SK-MEL-5 (cell line): ENCODE results near the gene TEDC1. TPM values are rescaled to one million over a fixed set of nuclear protein-coding genes. Genes with fewer than 3 reads are reported as not detected.
A peak's percentile ranks its signal among the peaks of the same experiment; 100 is the strongest.

Experiments used
- DNase-seq: peaks from one replicate; pipeline ENCODE4 v3.0.0-alpha.2; 2016; ENCODE audit warnings: low read depth, low spot score
- in situ Hi-C: cut with HindIII; loops from 2 replicates; pipeline ENCODE4 v1.10.0; 2016; ENCODE audit warnings: low sequenced_read_pairs, high pct_unique_total_duplicates, low pct_unique_long_range_greater_than_20kb
- total RNA-seq: library from RNA; depleted of rRNA; stranded (reverse); fragments of >200 nt; shearing (Covaris generic); gene quantifications from 2 replicates; pipeline ENCODE4 v1.2.3, GENCODE V29; 2014

Gene TEDC1
- total RNA-seq, 1 experiment from 2014 or later: 15.1 TPM

DNA sequence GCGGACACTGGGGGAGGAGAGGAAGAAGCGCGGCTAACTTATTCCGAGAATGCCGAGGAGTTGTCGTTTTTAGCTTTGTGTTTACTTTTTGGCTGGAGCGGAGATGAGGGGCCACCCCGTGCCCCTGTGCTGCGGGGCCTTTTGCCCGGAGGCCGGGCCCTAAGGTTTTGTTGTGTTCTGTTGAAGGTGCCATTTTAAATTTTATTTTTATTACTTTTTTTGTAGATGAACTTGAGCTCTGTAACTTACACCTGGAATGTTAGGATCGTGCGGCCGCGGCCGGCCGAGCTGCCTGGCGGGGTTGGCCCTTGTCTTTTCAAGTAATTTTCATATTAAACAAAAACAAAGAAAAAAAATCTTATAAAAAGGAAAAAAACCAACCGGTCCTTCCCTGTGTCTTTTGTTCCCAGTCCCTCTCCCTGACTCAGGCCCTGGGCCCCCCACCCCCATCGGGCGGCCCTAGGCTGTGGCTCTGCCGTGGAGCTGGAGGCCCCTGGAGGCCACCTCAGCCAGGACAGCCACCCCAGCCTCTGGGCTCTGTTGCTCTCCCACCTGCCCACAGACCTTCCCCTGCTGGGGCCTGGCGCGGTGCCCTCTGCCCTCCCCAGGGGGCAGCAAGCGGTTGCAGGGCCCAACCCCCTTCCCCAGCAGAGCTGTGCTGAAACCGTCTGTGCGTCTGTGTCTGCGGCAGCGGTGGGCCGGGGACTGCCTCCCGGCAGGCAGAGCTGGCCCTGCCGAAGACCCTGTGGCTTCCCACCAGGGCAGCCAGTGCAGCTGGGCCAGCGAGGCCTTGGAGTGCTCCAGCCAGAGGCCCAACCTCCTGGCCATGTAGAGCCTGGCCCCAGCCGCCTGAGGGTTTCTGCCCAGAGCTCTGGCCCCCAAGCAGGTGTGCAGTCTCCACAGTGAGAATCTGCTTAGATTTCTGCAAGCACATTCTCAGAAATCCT is 20.4 kb upstream of the TEDC1 start:
- DNase-seq: no peak
- in situ Hi-C loops: no loop called here

DNA sequence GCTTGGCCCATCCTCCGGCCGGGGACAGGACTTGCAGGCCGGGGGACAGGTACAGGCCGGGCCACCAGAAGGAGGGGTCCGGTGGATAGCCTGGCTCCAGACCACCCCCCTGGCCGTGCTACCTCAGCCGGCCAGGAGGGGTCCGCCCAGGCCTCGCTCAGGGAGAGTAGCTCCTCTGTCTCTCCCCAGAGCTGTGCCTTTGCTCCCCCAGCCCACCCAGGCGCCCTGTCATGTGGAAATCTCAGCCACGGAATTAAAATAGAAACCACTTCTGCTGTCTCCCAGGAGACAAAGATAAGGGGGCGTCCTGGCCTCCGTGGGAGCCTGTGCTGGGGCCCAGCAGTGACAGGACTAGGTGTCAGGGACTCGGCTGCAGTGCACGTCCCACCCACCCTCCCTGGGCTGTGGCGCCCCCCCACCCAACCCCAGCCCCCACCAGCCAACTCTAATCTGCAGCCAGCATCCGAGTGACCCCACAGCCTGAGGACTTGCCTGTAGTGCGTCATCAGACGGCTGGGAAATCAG is 19.7 kb upstream of the TEDC1 start:
- DNase-seq: no peak
- in situ Hi-C loops: no loop called here

DNA sequence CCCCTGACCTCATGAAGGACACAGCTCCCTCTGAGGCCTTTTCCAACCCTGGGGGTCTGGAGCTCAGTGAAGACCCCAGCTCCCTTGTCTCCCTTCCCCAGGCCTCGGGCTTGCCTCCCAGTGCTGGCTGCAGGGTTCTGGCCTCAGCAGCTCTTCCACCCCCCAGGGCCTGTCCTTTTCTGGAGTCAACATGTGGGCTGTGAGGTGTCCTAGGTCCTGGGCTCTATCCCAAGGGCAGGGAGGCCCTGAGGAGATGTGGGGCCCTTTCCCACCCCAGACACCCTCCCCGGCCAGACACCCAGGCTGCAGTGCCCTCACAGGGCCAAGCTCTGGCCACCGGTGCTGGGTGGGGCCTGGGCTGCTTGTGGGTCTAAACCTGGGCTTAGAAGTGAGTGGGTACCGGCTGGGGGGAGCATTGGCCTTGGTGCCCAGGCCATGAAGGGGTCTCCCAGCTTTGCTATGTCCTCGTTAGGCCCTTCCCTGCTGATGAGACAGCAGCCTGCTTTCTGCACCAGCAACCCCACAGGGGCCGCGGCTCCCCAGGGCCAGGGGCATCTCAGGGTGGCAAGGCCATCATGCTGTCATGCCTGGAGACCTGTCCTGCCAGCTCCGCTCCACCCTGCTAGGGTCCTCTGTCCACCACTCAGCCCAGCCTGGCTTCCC is 19.1 kb upstream of the TEDC1 start:
- in situ Hi-C loops: no loop called here
- DNase-seq: no peak

DNA sequence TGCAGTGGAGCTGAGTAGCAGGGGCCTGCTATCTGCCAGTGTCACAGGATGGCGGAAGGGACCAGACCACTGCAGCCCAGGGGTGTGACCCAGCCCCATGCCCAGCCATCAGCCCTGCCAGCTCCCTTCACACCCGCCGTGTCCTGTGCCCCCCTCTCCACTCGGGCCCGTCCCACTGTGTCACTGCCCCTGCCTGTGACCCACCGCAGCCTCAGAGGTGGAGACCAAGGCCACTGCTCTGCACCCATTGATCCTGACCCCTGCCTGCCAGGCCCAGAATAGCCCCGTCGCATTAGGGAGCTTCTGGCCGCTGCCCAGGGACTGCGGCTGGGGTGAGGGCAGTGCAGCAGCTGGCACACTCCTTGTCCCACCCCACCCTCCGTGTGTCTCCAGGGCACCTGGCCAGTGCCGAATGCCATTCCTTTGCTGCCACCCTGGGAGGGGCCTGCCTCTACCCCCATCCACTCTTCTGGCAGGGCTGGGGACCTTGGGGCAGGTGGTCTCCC is 18.5 kb upstream of the TEDC1 start:
- in situ Hi-C loops: no loop called here
- DNase-seq: no peak

DNA sequence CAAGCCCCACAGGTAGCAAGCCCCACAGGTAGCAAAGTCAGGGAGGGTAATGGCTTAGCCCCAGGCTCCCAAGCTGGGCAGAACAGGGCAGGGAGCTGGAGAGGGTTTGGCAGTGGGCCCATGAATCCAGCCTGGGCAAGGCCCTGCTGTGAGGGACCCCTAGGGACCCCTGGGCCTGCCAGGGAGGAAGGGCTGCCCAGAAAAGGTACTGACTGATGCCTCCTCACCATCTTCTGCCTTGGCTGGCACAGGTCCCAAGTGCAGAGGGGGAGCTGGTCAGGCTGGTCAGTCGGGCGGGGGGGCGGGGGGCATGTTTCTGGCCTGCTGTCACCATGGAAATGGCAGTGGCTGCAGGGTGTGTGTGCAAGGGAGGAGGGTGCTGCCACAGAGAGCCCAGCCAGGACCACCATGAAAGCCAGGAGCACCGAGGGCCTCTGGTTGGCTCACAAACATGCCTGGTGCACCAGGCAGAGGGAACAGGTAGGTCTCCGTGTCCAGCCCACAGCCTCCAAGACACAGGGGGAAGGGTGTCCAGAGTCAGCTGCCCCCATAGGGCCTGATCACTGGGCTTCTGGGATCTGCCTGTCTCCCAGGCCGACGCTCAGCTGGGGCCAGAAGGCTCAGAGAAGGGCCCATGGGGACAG is 17.9 kb upstream of the TEDC1 start:
- in situ Hi-C loops: no loop called here
- DNase-seq: no peak

DNA sequence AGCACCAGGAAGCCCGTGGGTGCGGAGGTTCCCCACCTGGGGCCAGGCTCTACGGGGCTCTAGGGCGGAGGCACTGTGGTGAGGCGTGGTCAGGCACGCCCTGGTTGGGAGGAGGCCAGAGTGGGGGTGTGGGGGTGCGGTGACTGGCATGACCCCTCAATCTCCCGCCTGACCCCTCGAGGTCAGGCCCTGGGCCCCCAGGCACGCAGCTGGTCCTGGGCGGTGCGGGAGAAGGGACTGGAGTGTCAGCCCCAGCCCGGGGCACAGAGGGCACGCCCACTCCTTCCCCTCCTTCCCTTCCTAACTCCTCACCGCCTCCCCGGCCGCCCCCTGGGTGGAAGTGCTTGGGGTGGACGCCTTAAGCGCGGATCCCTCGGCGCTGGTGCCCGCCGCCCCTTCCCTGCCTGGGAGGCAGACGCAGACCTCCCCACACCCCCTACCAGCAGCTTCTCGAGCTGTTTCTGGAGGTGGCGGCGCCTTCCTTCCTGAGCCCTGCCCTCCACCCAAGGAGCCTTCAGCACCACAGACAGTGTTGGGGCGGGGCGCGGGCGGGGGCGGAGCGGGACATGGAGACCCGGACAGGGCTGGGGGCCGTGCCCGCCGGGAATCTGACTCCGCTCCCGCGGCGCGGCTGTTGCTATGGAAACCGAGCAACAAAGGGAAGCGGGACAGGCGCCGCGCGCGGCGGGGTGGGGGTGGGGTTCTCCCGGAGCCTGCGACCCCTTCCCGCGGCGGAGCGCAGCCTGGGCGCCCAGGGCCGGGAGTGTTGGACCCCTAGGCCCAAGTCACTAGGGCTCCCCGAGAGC is 17.2 kb upstream of the TEDC1 start:
- in situ Hi-C loops: no loop called here

DNA sequence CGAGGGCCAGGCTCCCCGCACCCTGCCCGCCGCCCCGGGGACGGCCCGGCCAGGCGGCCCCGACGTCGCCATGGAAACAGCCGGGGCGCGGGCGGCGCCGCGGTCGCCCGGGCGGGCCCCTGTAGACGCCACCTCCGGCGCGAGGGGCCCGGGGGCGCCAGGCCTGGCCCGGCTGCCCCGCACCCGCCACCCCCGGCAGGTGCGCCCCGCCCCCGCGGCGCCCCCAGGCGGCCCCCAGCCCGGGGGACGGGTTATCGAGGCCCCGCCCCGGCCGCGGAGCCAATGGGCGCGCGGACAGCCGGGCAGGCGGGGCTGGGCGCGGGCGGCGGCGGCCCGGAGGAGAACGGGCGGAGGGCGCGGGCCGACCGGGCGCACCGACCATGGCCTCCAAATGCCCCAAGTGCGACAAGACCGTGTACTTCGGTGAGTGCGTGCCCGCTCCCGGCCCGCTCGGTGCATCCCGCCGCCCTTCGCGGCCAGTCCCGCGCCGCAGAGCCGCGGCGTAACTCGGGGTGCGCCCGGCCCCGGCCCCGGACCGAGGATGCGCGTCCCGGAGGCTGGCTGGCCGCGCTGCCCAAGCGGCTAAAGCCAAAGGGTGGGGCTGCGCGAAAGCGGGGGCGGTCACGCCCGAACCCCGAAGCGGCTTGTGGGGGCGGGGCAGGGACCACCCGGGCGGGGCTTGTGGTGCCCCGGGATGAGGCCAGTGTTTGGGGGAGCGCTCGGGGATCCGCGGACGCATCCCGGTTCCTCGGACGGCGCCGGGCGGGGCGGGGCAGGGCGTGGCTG is 16.4 kb upstream of the TEDC1 start, which contains the start of gene CRIP2:
Gene CRIP2, plus strand, starts transcription at position 339 of the 786 bp plus-strand sequence. Its CDS starts 42 bp downstream, at position 381.
- DNase-seq: peak; percentile 30
- in situ Hi-C loops: no loop called here

More for the DNA sequence above, 17.2 kb upstream of the TEDC1 start:
- peak; percentile 55 for DNase-seq

DNA sequence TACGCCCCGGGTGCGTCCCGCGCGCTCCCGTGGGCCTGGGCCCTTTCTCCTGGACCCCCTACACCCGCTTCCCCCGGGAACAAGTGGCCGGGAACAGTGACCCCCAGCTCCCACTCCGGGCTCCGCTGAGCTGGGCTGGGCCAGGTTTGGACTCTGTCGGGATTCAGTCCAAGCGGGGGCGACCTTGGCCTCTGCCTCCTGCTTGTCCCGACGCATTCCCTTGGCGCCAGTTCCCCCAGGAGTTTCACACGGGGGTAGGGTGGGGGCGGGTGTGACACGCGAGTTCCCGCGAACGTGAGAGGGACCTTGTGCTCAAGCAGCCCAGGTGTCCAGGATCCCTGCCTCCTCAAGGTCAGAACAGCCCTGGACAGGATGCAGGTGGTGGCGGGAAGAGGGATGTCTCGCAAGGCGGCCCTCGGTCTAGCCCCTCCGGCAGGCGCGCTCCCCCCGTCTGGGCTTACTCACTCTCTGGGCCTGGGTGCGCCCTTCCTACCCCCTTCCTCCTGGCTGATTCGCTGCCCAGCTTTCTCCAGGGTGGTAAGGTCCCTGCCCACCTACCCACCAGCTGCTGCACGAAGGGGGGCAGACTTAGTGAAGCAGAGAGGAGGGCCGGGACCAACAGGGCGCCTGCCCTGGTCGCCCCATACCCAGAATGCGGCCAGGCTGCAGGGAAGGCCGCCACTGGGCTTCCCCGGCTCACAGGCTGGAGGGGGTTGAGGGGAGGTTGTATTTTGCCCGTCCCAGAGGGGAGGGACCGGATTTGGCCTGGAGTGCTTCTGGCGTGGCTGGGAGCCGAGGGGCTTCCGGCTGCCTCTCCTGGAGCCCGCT is 15.6 kb upstream of the TEDC1 start:
- DNase-seq: no peak
- in situ Hi-C loops: no loop called here

DNA sequence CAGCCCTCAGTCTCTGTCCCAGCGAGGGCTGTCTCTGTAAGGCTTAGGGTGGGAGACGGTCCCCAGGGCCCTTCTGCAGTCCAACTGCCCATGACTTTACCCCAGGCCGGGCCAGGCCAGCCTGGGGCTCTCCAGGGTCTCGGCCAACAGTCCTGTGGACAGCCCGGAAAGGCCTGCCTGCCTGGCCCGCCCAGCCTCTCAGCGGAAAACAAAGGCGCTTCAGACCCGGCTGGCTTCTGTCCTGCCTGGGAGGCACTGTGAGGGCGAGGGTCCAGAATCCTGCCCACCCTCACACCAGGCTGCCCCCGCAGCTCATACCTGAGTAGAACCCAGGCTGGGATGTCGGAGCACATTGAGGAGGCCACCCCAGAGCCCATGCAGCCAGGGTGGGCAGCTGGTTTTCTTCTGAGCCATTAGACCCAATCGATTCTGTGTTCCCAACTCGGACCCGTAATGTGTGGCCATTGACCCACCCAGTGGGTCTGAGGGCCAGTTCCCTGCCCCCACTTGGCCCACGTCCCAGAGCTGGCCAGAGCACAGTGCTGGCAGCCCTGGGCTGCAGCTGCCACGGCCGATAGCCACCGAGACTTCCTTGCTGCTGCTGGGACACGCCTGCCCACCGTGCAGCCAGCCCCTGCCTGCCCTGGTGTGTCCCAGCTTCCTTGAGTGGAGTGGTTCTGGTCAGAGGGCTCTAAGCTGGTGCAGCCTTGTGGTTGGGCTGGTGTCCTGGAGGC is 14.8 kb upstream of the TEDC1 start:
- no peak for DNase-seq
- in situ Hi-C loops: no loop called here

DNA sequence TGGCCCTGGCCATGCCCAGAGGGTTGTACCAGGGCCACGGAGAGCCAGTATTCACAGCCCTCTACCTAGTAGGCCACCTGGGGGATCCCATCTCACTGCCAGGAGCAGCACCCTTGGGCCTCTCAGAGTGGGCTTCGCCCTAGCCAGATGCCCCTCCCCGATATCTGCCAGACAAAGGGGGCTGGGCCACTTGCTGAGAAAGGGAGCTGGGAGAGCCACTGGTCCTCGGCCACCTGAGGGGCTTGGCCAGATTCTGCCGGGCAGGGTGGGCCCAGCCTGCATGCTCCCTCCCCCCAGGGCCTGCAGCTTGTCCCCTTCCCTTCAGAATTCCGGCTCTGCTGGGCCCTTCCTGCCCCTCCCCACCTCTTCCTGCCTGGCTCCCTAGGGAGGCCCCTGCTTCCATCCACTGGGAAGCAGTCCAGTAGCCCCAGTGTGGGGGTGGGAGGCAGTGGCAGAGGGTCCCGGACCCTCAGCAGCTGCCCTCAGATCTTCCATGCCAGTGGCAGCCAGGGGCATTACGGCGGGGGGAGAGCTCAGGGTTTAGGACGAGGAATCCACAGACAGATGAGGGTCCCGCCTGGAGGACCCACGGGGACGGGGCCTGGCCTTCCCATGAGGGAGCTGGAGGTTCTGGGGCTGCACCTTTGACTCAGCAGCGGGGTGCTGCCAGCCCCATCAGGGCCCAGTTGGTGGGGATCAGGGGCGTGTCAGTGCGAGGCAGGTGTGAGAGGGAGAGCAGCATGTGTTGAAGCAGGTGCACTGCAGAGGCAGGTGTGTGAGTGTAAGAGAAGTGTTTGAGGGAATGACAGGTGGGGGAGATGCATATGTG is 14.0 kb upstream of the TEDC1 start:
- in situ Hi-C loops: no loop called here
- DNase-seq: no peak

DNA sequence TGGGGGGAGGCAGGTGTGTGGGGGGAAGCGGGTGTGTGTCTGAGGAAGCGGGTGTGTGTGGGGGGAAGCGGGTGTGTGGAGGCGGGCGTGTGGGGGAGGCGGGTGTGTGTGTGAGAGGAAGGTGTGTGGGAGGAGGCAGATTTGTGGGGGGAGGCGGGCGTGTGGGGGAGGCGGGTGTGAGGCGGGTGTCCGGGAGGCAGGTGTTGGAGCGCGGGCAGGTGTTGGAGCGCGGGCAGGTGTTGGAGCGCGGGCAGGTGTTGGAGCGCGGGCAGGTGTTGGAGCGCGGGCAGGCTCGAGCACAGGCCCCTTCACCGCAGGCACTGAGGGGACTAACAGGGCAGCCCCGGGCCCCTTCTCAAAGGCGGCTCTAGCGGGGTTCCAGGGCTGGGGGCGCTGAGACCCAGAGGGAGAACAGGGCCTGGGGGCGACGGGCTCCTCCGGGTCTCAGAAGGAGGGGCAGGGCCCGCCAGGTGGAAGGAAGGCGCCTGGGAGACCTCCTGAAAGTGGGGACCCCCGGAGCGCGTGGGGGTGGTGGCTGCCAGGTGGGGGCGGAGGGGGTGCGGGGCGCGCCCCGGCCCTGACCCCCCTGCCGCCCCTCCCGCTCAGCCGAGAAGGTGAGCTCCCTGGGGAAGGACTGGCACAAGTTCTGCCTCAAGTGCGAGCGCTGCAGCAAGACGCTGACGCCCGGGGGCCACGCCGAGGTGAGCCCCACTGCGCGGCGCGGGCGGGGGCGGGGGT is 13.2 kb upstream of the TEDC1 start:
- no peak for DNase-seq
- in situ Hi-C loops: no loop called here

DNA sequence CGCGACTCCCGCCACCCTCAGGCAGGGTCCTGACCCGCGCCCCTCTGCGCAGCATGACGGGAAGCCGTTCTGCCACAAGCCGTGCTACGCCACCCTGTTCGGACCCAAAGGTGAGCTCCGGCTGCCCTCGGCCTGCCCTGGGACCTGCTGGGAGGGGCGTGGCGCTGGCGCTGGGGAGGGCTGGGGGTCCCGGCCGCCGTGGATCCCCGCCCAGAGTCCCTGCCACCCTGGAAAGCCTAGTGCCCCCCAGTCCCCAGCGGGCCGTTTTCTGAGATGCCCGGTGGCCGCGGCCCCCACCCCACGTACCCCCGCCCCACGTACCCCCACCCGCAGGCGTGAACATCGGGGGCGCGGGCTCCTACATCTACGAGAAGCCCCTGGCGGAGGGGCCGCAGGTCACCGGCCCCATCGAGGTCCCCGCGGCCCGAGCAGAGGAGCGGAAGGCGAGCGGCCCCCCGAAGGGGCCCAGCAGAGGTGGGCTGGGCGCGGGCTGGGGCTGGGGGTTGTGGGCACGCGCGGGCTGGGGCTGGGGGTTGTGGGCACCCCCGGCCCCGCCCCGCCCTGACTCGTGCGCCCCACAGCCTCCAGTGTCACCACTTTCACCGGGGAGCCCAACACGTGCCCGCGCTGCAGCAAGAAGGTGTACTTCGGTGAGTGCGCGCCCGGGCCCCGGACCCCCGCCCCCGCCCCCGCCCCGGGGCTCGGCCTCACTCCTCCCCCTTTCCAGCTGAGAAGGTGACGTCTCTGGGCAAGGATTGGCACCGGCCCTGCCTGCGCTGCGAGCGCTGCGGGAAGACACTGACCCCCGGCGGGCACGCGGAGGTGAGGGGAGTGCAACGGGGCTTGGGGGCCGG is 12.4 kb upstream of the TEDC1 start:
- in situ Hi-C loops: no loop called here
- no peak for DNase-seq
